GM21423 (cell line): ENCODE measurements around the gene ZNF668.

Experiments used
- ATAC-seq: cut with Tn5 transposase; IDR thresholded peaks from one replicate; pipeline ENCODE4 v1.9.1; 2021; ENCODE audit warnings: mild to moderate bottlenecking, moderate library complexity; ENCODE audit not compliant: unreplicated experiment

The ZNF668 gene

DNA sequence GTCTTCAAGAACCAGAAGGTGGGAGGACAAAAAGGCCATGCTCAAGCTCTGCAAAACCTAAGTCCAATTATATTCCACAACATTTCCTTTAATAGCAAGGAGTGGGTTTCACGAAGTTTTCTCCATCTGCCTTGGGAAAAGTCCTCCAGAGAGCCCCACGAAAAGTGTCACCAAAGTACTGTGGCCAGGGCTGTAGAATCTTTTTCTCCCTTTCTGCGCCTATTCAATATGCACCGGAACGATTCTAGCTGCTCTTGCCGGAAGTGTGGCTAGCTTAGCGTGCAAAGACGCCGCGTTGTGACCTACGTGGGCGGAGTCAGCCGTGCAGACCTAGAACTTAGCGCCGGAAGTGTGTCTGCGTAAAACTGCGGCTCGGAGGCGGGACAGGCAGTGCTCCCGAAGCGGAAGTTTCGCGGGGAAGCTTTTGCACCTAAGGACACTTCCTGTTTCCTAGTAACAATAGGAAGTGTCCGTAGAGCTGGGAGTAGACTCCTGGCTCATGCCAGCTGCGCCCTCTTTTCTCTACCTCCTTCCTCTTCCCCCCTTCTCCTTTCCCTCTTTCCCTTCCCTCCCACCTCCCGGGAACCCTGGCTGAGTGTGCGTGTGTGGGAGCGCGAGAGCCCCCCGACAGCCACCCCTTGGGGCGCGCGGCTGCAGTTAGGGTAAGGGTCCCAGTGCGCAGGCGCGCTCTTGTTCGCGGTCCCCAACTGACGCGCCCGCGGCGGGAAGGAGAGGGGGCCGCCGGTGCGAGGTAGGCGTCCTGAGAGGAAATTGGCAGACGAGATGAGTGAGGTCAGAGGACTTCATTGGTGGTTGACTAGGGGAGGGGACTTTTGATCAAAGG lies at the start of gene ZNF668, which contains the start of gene ZNF646:
TSS of gene ZNF668 (minus strand) at position 271 of the 844 bp plus-strand sequence. CDS start 9,781 bp downstream, outside the sequence.
TSS of gene ZNF646 (plus strand) at position 453 of the 844 bp plus-strand sequence. CDS start 1,903 bp downstream, outside the sequence.
- peak; percentile 66 for ATAC-seq

DNA sequence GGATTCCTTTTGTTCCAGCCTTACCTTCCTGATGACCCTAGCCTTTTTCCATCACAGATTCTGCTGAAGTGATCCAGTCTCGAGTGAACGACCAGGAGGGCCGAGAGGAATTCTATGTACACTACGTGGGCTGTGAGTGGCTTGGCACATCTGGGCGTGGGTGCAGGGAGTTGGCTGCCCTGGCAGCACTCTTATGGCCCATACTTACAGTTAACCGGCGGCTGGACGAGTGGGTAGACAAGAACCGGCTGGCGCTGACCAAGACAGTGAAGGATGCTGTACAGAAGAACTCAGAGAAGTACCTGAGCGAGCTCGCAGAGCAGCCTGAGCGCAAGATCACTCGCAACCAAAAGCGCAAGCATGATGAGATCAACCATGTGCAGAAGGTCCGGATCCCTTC lies 46.1 kb upstream of the ZNF668 start:
- no peak for ATAC-seq

DNA sequence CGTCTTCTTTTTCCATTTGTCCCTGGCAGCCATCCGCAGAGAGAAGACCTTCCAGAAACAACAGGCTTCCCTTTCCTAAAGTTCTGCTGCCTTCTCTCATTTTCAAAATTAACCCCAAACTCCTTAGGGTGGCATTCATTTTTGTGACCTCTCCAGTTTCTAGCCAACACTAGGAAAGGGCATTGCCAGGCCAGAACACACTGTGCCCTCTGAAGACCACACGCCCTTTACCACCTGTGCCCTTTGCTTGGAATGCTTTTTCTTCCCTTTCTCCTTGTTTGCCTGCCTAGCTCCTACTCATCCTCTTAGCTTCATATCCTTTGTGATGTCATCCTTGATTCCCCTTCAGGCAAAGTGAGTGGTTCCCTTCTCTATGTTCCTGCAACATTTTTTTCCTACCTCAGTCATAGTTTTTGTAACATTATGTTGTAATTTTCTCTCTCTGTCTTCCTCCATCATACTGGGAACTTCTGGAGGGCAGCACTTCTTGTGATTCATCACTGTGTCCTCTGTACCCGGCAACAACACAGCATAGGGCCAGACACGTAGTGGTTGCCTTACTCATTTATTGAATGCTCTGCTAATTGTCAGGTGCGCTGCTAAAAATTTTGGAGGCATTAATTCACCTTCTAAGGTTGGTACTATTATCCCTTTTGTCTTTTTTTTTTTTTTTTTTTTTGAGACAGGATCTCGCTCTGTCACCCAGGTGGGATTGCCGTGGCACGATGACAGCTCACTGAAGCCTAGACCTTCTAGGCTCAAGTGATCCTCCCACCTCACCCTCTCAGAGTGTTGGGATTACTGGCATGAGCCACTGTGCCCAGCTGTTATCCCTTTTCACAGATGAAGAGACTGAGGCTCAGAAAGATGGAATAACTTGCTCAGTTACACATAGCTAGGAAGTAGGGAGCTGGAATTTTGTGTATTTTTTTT lies 44.4 kb upstream of the ZNF668 start:
- ATAC-seq, result no peak

DNA sequence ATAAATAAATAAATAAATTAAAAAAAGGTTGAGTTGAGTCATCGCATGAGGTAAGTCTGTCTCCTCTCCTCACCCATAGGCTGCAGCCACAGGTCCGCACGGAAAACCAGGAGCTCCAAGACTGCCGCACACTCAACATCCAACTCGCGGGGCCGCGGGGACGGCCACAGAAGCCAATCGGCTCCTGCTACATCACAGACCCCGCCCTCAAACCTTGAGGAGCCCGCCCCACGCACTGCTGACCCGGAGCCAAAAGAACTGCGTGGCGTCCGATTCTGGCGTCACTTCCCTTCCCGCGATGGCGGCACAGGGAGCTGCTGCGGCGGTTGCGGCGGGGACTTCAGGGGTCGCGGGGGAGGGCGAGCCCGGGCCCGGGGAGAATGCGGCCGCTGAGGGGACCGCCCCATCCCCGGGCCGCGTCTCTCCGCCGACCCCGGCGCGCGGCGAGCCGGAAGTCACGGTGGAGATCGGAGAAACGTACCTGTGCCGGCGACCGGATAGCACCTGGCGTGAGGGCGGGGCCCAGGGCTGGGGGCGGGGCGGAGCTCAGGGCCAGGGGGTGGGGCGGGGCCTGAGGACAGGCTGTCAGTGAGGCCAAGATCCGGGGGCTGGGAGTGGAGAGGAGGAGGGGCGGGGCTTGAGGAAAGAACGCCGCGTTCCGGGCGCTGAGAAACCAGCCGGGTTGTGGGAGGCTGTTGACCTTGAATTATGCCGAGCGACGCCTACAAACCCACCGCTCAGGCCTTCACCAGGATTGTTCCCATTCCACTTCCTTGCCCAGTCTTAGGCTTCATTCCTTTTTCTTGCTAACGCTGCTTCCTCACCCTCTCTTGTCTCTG lies 43.6 kb upstream of the ZNF668 start, which contains the start of gene KAT8:
TSS of gene KAT8 (plus strand) at position 281 of the 839 bp plus-strand sequence. CDS start at position 299, 18 bp downstream.
- ATAC-seq, result peak; percentile 85

DNA sequence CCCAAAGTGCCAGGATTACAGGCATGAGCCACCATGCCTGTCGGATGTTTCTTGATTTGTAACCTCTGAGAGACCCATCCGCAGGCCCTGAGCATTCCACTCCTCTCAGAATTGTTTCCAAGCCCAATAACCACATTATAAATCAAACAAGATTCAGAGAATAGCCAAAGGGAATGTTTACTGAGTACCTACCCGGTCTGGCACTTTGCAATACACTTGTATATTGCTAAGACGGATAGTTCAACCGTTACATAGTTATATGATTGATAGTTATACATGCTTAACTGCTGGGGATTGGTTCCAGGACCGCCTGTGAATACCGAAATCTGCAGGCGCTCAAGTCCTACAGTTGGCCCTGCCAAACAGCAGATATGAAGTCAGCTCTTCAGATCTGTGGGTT lies 40.4 kb upstream of the ZNF668 start:
- ATAC-seq, result no peak

DNA sequence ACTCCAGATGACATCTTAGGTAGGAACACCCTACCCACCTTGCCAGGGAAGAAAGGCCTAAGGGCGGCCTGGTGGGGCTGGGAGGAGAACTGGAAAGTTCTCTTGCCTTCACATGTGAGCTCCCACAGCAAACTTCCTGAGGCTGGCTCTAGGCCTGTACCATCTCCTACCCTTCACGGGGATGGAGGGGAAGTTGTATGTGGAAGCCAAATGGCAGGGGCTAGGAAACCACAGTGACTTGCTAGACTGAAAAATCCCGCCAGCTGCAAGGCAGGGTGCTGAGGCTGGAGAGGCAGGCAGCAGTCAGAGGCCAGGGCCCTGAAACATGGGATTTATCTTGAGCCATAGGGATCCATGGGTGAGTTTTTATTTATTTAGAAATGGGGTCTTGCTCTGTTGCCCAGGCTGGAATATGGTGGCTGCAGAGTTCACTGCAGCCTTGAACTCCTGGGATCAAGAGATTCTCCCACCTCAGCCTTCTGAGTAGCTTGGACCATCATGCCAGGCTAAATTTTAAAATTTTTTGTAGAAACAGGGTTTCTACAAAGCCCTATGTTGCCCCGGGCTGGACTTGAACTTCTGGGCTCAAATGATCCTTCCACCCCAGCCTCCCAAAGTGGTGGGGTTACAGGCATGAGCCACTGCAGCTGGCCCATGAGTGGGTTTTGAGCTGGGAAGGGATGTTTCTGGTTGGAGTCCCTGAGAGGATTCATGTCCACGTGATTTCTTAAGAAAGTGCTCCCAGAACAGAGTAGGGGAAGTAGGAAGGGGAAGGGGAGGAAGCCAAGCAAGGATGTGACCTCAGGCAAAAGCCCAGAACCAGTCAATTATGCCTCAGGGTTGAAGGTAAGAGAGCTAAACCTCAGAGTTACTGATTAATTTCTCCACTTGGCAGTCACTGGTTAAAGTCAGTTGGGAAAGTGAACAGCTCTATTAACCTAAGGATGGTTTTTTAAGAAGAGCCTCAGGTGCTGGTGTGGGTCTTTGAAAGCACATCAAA lies 39.4 kb upstream of the ZNF668 start:
- ATAC-seq, result no peak

DNA sequence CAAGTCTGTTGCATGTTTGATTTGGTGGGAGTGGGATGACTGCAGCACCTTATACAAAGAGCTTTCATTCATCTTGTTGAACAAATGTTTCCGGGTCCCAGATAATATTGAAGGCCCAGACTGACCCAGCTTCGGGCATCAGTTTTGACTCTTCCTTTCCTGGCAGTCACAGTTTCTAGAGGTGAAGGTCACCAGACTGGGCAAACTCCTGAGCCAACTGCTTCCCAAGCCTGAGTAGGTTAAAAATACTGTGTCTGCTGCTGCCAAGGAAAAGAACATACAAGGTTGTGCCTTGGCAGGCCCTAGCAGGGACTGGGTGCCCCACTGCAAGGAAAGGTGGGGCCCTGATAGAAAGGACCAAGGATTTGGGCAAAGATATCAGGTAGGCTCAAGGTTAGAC lies 38.7 kb upstream of the ZNF668 start:
- ATAC-seq, result no peak

DNA sequence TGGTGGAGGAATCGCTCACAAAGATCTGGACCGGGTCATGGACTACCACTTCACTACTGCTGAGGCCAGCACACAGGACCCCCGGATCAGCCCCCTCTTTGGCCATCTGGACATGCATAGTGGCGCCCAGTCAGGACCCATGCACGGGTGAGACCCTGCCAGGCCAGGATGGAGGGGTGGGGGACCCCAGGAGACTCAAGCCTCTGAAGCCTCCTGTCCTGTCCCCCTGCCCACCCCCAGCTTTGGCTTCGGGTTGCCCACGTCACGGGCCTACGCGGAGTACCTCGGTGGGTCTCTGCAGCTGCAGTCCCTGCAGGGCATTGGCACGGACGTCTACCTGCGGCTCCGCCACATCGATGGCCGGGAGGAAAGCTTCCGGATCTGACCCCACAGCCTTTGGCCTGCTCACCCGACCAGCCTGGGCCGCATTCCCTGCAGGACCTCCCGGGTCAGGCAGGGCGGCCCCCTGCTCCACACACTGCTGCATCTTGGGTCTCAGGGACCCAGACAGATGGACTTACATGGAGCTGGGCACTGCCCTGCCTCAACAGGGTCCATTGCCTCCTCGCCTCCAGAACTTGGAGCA lies 37.9 kb upstream of the ZNF668 start:
- no peak for ATAC-seq

DNA sequence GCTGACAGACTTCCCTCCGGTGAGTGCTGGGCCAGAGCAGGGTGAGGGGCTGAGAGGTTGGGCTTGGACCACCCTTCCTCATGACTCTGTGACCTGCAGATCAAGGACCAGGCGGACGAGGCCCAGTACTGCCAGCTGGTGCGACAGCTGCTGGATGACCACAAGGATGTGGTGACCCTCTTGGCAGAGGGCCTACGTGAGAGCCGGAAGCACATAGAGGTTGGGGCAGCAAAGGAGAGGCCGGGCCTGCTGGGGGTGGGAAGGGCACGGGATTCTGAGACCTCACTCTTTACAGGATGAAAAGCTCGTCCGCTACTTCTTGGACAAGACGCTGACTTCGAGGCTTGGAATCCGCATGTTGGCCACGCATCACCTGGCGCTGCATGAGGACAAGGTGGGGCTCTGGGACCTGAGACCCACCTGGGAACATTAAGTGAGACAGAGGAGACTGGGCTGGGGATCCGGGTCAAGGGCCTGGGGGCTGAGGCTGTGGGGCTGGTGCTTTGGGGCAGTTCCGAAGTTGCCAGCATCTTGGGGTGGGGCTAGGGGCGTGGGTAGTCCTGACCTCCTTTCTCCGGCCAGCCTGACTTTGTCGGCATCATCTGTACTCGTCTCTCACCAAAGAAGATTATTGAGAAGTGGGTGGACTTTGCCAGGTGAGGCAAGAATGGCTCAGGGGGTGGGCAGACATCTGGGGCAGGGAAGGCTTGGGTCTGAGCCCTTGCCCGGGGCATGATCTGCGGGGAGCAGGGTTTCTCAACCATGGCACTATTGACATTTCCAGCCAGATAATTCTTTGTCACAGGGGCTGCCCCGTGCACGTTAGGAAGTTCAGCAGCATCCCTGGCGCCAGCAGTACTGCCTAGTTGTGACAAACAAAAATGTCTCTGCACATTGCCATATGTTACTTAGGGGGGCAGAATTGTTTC lies 36.3 kb upstream of the ZNF668 start:
- ATAC-seq, result no peak

DNA sequence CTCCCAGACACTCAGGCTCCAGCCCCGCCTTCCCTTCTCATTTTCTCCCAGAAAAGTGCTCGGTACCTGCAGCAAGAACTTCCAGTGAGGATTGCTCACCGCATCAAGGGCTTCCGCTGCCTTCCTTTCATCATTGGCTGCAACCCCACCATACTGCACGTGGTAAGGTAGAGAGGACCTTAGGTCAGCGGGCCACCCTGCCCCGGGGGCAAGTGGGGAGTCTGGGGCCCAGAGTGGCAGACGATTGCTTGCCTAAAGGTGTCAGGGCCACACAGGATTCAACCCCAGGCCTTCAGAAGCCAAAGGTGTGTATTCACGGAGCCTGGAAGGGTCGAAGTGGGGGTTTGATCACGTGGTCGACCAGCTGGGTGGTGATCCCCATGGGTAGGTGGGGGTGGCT lies 35.6 kb upstream of the ZNF668 start:
- ATAC-seq, result no peak

DNA sequence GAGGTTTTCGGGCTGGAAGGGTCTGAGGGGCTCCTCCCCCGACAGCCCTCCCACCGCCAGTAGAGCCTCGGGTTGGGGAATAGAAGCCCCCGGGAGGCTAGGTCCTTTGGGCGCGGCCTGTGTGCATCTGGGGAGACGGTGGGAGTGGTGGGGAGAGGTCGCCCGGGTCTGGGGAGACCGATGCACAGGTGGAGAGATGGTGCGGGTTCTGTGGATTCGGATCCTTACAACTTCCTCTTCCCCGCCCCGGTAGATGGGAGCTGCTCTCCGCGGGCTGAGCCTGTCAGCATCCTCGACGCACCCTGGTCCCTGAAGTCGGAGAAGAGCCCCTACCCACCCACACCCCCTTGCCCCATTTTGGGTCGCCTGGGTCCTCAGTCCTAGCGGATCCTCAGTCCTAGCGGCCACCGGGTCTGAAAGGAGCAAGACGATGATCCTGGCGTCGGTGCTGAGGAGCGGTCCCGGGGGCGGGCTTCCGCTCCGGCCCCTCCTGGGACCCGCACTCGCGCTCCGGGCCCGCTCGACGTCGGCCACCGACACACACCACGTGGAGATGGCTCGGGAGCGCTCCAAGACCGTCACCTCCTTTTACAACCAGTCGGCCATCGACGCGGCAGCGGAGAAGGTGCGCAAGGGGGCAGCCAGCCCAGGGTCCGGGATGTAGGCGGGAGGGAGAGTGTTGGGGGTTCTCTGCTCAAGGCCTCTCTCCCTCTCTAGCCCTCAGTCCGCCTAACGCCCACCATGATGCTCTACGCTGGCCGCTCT lies 34.9 kb upstream of the ZNF668 start:
- no peak for ATAC-seq

DNA sequence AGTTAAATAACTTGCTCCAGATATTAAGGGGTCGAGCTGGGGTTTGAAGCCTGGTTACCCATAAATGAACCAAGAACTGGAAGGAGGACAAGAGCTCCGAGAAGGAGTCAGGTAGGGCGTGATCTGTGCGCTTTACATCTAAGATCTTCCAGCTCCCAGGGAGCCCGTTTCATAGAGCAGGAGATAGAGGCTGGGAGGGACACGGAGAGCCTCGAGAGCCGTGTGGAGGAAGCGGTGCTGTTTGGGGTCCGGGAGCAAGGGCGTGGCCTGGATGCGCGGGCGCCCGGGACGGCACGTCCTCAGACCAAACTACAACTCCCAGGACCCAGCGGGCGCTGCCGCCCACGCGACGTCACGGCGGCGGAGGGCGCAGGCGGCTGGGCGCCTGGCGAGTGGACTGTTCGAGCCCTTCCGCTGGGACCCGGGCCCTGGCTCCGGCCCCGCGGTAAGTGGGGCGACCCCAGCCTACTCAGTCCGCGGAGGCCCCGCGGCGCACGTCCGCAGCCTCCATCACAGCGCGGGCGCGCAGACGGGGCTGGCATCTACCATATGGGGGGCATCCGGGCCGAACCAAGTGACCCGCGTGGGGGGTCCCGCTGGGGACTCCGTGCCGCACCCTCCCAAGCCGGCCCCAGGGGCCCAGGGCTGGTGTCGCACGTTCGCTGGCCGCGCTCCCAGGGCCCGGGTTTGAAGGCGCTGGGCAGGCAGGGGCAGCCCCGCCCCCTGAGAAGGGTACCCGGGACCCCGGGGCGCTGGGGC lies 34.2 kb upstream of the ZNF668 start, which contains the start of gene BCKDK:
TSS of gene BCKDK (plus strand) at position 352 of the 759 bp plus-strand sequence. CDS start 838 bp downstream, outside the sequence.
- ATAC-seq, result peak; percentile 83

DNA sequence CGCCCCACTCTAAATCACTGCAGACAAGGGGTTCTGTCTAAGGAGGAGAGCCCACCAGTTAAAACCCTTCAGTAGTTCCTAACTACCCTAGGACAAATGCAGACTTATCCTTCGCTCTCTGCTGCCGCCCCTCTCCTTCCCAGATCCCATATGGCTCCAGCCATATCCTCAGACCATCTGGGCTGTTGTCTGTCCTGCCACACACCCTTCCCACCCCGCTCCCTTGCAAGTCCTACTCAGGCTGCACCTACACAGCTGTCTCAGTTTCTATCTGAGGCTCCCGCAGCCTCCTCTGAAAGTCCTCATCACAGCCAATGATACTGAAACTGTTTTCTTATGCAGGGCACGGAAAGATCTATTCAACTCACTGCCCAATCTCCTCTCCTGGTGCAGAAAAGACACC lies 33.4 kb upstream of the ZNF668 start:
- ATAC-seq, result peak; percentile 41

DNA sequence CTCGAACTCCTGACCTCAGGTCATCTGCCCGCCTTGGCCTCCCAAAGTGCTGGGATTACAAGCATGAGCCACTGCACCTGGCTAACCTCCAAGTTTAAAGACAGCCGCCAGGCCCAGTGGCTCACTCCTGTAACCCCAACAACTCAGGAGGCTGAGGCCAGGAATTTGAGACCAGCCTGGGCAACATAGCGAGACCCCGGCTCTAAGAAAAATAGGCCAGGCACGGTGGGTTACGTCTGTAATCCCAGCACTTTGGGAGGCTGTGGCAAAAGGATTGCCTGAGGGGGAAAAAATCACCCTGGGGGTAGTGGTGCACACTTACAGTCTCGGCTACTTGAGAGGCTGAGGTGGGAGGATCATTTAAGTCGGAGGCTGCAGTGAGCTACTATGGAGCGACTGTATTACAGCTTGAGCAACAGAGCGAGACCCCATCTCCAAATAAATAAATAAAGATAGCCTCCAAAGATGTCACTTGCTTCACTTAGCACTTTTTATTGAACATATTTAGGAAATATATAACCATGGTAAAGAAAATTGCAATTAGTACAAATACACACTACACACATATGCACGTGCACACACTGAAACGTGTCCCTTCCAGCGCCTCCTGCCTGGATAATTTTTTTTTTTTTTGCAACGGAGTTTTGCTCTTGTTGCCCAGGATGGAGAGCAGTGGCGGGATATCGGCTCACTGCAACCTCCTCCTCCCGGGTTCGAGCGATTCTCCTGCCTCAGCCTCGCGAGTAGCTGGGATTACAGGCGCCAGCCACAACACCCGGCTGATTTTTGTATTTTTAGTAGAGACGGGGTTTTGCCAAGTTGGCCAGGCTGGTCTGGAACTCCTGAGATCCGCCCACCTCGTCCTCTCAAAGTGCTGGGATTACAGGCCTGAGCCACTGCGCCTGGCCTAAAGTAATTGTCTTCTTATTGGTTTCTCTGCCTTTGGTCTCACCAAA lies 32.7 kb upstream of the ZNF668 start:
- ATAC-seq, result no peak

DNA sequence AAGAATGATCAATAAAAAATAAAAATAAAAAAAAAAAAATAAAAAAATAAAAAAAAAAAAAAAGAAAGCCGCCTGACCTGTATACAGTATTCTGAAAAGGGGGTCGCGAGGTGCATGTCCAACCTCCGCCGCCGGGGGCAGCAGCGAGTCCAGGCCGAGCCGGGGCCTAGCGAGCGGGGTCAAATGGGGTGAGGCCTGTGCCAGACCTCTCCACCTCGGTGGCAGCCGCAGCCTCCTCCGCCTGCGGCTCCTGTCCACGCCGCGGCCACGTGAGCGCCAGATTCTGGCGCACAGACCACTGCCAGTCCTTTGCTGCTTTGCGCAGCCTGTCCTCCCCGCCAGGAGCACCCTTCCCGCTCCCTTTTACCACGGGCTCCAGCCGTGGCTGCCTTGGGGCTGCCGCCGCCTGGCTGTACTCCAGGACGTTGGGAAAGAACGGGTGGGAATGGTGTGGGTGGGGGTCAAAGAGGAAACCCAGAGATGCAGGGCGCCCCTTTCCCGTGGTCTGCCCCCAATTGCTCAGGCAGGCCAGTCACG lies 31.7 kb upstream of the ZNF668 start:
- peak; percentile 44 for ATAC-seq
